HG02840 (cell line): ENCODE results near the gene GM2A.

Experiments
- ATAC-seq: cut with Tn5 transposase; IDR thresholded peaks from one replicate; pipeline ENCODE4 v1.9.1; 2021; ENCODE audit warnings: mild to moderate bottlenecking, moderate library complexity, moderate number of reproducible peaks; ENCODE audit not compliant: unreplicated experiment, low FRiP score

GM2A gene

DNA sequence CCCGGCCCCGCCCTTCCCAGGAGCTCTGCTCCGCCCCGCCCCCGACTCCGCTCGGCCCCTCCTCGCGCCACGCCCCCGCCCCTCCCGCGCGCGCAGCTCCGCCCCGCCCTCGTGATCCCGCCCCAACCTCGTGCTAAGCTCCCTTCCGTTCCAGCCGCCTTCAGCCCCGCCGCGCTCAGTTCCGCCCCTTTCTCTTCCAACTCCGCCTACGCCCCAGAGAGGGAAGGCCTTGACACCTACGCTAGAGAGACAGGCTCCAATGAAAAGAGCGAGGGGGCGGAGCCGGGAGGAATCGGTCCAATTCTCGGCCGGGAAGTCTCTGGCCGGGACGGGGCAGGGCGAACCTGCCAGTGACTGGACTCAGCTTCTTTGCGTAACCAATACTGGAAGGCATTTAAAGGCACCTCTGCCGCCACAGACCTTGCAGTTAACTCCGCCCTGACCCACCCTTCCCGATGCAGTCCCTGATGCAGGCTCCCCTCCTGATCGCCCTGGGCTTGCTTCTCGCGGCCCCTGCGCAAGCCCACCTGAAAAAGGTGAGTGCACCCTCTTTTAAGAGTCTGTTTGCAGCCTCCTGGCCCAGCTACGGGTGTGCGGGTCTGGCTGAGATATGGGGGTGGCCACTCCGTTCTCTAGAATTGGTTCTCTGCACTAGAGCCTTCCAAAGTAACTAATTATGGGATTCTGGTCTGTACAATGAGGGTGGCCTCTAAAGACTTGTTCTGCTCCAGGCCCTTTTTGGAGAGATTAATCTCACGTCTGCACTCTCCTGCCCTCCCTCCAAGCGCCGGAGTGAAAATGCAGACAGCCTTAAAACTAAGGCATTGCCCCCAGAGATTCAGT is at the start of gene GM2A:
GM2A (plus strand) TSS at position 424 of the 843 bp plus-strand sequence; CDS start at position 456, 32 bp downstream.
- peak; percentile 88 for ATAC-seq

DNA sequence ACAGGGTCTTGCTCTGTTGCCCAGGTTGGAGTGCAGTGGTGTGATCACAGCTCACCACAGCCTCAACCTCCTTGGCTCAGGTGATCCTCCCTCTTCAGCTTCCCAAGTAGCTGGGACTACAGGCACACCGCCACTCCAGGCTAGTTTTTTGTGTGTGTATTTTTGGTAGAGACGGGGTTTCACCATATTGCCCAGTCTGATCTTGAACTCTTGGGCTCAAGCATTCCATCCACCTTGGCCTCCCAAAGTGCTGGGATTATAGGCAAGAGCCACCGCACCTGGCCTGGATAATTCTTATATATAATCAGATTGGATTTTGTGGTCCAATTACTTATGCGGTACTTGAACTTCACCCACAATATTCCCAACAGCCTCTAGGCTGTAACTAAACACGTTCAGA is 48.9 kb upstream of the GM2A start:
- no peak for ATAC-seq

DNA sequence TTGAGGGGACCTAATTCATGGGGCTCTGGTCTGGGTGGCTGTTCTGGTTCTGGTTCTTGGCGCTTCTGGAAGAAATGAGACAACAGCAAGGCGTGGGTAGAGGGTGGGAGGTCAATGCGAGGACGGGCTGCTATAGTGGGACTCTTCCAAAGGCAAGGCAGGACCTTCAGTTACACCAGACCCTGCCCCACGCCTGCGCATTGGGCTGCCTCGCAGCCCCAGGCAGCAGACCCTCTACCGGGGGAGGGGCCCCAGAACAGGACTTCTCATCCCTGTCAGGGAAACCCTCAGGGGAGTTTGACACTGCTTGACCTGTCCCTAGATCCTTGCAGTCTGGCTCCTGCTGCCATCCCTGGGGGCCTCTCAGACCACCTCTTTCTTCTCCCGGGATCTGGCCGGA is 47.6 kb upstream of the GM2A start:
- no peak for ATAC-seq

DNA sequence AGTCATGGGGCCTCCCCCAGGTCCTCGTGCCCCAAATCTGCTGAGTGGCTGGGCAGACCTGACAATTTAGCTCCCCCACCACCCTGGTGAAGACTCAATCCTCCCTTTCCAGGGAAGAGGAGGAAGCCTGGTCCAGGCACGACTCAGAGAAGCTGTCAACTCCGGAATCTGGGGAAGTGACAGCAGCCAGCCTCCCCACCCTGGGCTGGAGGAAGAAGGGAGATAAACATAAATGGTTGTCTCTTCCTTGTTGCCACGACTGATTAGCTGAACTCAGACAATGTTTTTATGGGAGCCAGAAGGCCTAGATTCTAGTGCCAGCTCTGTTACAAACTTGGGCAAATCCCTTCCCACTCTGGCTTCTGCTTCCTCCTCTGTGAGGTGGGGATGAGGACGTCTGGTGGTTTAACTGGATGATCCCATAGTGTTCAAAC is 44.5 kb upstream of the GM2A start:
- no peak for ATAC-seq

DNA sequence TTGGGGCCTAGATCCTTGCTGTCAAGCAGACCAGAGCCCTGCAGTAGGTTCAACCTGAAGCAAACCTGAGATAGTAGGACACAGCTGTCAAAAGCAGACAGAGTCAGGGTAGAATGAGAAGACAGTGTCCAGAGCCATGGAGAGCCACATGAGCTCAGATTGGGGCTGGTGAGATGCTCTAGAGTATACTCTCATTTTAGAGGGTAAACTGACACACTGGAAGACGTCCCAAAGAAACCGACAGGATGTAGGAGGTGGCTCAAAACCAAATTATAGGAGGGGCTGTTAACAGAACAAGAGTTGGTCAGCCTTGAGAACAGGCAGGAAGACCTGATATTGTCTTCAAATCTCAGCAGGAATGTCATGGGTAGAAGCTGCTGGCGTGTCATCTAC is 40.6 kb upstream of the GM2A start:
- peak; percentile 4 for ATAC-seq

GRCh38 chr5:151213803-151214613 is 39.0 kb upstream of the GM2A start:
- peak; percentile 76 for ATAC-seq

GRCh38 chr5:151214614-151215545 is 38.1 kb upstream of the GM2A start:
- peak; percentile 50 for ATAC-seq

DNA sequence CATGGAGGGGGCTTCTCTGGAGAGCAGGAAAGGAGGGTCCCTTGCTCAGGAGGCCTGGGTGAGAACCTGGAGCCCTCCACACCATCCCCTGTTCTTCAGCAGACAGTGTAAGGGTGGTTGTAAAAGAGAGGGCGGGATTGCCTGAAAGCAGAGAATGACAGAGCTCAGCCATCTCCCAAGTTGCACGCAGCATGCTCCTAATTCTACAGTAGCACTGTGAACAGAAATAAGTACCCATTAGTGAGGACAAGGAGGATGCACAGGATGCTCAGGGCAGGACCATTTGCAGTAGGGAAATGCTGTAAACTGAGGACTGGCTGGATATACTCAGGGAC is 37.5 kb upstream of the GM2A start:
- no peak for ATAC-seq

- ATAC-seq, result no peak
These were observed 36.2 kb upstream of the GM2A start for GRCh38 chr5:151216781-151217180.

GRCh38 chr5:151218177-151218576 is 34.8 kb upstream of the GM2A start:
- no peak for ATAC-seq

DNA sequence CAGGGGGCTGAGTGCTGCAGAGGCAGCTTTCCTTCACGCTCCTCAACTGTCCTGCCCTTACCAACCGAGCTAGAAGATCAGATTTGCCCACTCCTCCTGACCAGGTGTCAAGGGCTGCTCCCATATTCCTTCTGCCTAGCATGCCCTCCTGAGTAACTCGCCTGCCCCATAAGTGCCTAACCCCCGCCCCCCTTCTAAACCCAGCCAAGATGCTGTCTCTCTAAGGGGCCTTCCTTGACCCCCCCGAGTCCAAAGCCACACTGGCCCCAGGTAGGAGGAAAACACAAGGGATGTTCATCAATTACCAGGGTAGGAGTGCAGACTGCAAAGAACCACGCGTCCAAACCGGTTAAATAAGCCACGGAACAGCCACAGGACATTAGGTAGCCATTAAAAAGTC is 33.8 kb upstream of the GM2A start:
- no peak for ATAC-seq

DNA sequence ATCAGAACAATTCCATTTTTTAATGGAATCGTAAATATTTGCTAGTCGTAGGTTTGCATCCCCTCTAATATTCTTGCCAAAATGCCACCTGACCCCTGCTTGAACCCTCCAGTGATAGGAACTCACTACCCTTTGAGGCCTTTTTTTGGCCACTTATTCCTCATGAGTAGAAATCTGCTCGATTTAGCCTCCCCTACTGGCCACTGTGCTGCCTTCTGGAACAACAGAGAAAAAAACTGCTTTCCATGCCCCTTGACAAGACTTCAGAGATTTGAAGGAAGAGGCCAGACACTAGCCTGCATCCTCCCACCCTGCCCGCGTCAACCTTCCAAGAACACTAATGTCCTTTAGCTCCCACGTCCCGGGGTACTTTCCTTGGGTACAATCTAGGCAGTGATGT is 33.2 kb upstream of the GM2A start:
- ATAC-seq, result no peak

GRCh38 chr5:151221574-151221973 is 31.4 kb upstream of the GM2A start:
- no peak for ATAC-seq

DNA sequence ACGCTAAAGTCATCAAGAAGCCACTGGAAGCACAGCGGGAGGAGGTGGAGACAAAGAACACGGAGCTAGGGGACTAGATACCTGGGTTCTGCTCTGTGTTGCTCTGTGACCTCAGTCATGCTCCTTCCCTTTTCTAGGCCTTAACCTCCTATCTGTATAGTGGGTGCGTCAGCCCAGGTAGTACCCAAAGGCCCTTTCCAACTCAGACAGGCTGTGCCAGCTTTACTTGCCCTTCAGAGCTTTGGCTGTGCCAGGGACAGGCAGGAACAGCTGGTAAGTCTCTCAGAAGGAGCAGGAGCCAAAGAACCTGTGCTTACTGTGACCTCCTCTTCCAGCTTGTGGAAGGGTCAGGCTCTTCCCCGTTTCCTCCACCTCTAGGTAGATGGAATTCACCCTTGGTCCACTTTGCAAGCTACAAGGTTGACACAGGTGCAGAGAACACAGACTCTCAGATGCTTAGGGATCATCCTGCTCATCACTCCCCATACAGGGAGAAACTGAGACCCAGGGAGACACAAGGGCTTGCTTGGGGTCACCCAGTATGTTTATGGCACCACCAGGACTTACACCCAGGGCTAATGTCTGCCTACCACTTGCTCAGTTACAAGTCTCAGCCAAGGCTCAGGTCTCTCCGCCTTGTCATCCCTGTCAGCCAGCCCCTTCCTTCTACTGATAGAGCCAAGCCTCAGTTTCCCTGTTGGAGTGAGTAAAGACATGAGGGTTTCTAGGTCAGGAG is 30.8 kb upstream of the GM2A start:
- no peak for ATAC-seq

GRCh38 chr5:151222790-151223446 is 30.1 kb upstream of the GM2A start:
- peak; percentile 47 for ATAC-seq

GRCh38 chr5:151223447-151224264 is 29.3 kb upstream of the GM2A start, which contains the start of gene CCDC69:
Gene CCDC69 (minus strand): TSS chr5:151224092. CDS start chr5:151223970, 122 bp downstream.
- peak; percentile 52 for ATAC-seq

DNA sequence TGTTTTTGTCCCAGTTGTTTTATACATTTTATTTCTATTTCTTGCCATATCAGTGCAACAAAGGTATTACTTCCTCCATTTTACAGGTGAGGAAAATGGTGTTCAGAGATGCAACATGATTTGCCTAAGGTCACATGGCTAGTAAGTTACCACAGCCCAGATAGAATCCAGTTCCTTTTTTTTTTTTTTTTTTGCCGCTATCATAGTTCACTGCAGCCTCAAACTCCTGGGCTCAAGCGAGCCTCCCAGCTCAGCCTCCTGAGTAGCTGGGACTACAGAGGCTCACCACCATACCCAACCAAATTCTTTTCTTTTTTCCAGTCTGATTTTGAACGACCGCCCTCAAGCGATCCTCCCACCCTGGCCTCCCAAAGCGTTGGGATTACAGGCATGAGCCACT is 28.6 kb upstream of the GM2A start:
- peak; percentile 32 for ATAC-seq

DNA sequence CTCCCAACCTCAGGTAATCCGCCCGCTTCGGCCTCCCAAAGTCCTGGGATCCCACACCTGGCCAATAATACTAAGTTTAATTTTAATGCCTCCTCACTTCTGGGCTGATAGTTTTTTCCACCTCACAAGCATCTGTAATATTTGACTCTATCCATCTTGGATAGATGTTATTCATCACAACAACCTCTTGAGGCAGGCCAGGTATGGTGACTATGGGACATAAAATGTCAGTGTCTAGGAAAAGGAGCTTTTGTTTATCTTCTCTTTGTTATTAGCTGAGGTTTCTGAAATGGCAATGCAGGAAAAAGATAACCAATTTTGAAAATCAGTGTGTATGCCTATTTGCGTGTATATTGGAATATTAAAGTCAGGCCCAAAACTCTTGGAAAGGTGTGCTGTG is 27.9 kb upstream of the GM2A start:
- no peak for ATAC-seq
